Germinal center (tissue), 1 donor: ENCODE results near the gene EPYC.

ENCODE experiments used
- DNase-seq: peaks from one replicate; pipeline ENCODE4 v3.0.0; 2012; ENCODE audit warnings: mixed read lengths, low spot score

The EPYC gene

GRCh38 chr12:91004872-91005271 lies at the start of gene EPYC:
Gene EPYC (minus strand): TSS chr12:91004972. CDS start chr12:91002565, 2,407 bp downstream.
- DNase-seq: no peak

- DNase-seq: no peak
Measured at GRCh38 chr12:91053951-91054715, 49.4 kb upstream of the EPYC start.

- no peak for DNase-seq
Measured at GRCh38 chr12:91052026-91052425, 47.3 kb upstream of the EPYC start.

- DNase-seq: no peak
Measured at GRCh38 chr12:91044586-91044985, 39.8 kb upstream of the EPYC start.

- DNase-seq: no peak
Measured at GRCh38 chr12:91043408-91043807, 38.6 kb upstream of the EPYC start.

- DNase-seq: no peak
Measured at GRCh38 chr12:91040096-91040755, 35.5 kb upstream of the EPYC start.

- DNase-seq: no peak
Measured at GRCh38 chr12:91037276-91037675, 32.5 kb upstream of the EPYC start.

GRCh38 chr12:91033251-91033650 lies 28.5 kb upstream of the EPYC start:
- no peak for DNase-seq

- DNase-seq: no peak
Measured at GRCh38 chr12:91023326-91024004, 18.7 kb upstream of the EPYC start.

GRCh38 chr12:91021076-91021475 lies 16.3 kb upstream of the EPYC start:
- no peak for DNase-seq

- no peak for DNase-seq
Measured at GRCh38 chr12:91019455-91019854, 14.7 kb upstream of the EPYC start.

GRCh38 chr12:91017511-91018263 lies 12.9 kb upstream of the EPYC start:
- DNase-seq: no peak

GRCh38 chr12:91017043-91017442 lies 12.3 kb upstream of the EPYC start:
- DNase-seq: no peak

- no peak for DNase-seq
Measured at GRCh38 chr12:91009319-91009950, 4.7 kb upstream of the EPYC start.

GRCh38 chr12:91007531-91008290 lies 2.9 kb upstream of the EPYC start:
- no peak for DNase-seq

GRCh38 chr12:91003737-91004136 lies 1.0 kb downstream of the EPYC start:
- DNase-seq: no peak

- DNase-seq: no peak
Measured at GRCh38 chr12:91001306-91001705, 3.5 kb downstream of the EPYC start.

- DNase-seq: no peak
Measured at GRCh38 chr12:90999966-91000365, 4.8 kb downstream of the EPYC start.

GRCh38 chr12:90999527-90999926 lies 5.2 kb downstream of the EPYC start:
- DNase-seq: no peak

GRCh38 chr12:90995010-90995409 lies 9.8 kb downstream of the EPYC start:
- DNase-seq: no peak

GRCh38 chr12:90991952-90992465 lies 12.8 kb downstream of the EPYC start:
- no peak for DNase-seq
